Suprapubic skin (tissue), 4 donors: ENCODE data around the gene ERBB4.

Experiments used
- CTCF ChIP-seq, 2 donors: fragments of 200-600 bp in 1 of 2; fragments of 450-650 bp in 1 of 2; sonication (generic) in 1 of 2; IDR thresholded peaks; one replicate each; pipeline ENCODE4 v1.5.1; 2016 to 2019; ENCODE audit warnings: antibody characterized with exemption in 2 of 2, mild to moderate bottlenecking in 1 of 2, moderate library complexity in 1 of 2
- EP300 ChIP-seq: sonication (generic); formaldehyde crosslinking; IDR thresholded peaks from one replicate; pipeline ENCODE4 v1.6.1; 2017; ENCODE audit warnings: antibody characterized with exemption
- POLR2AphosphoS5 ChIP-seq, 3 donors: sonication (generic); formaldehyde crosslinking; IDR thresholded peaks; one replicate each; pipeline ENCODE4 v1.6.1; 2017; ENCODE audit warnings: antibody characterized with exemption in 3 of 3

GRCh38 chr2:211800001-211800400 lies 738.6 kb downstream of the ERBB4 start:
- no peak for TF ChIP-seq POLR2AphosphoS5 (IDR thresholded peaks at IDR 0.05)
- no peak for TF ChIP-seq CTCF (IDR thresholded peaks at IDR 0.05)
- TF ChIP-seq EP300 = no peak
